Common myeloid progenitor, CD34-positive (primary cell): ENCODE results near the gene NUP153.
A peak's percentile ranks its signal among the peaks of the same experiment; 100 is the strongest.

ENCODE experiments used
- CTCF ChIA-PET: fragments of 350-600 bp; sonication (Branson Sonifier 250); formaldehyde crosslinking; loops from one replicate; lab custom pipeline; 2021; ENCODE audit warnings: antibody characterized with exemption; lab: Charles Lee
- POLR2A ChIA-PET: fragments of 350-600 bp; sonication (Branson Sonifier 250); formaldehyde crosslinking; loops from one replicate; lab custom pipeline; 2021; ENCODE audit warnings: antibody characterized with exemption; lab: Charles Lee
- DNase-seq, 3 donors: peaks; one replicate each; pipeline versions ENCODE4 v3.0.0 to v3.0.0-alpha.2; 2013
- H3K27ac ChIP-seq, 2 experiments: 1 replicate in 1 of 2; 2 replicates in 1 of 2; pipeline ENCODE4 v1.7.0; 2013; ENCODE audit warnings: inconsistent platforms in 2 of 2, low read length in 2 of 2, mild to moderate bottlenecking in 2 of 2, low read depth in 1 of 2, moderate library complexity in 1 of 2; ENCODE audit not compliant: severe bottlenecking in 2 of 2, insufficient read depth in 1 of 2, poor library complexity in 1 of 2
- H3K27me3 ChIP-seq, 5 experiments: replicated peaks in 2 of 5; 1 replicate in 3 of 5; 2 replicates in 2 of 5; pipeline versions ENCODE4 v1.6.1 to v1.7.0; 2013; ENCODE audit warnings: low read length in 4 of 5, mild to moderate bottlenecking in 2 of 5, moderate library complexity in 2 of 5, inconsistent platforms in 1 of 5; ENCODE audit not compliant: insufficient read depth in 5 of 5, control insufficient read depth in 4 of 5
- H3K36me3 ChIP-seq, 4 experiments: 1 replicate in 2 of 4; 2 replicates in 2 of 4; pipeline versions ENCODE4 v1.6.1 to v1.7.0; 2013; ENCODE audit warnings: low read length in 3 of 4, control low read depth in 1 of 4, mild to moderate bottlenecking in 1 of 4; ENCODE audit not compliant: control insufficient read depth in 4 of 4, insufficient read depth in 4 of 4
- H3K4me1 ChIP-seq, 4 experiments: 1 replicate in 3 of 4; 2 replicates in 1 of 4; pipeline versions ENCODE4 v1.6.1 to v1.7.1; 2013; ENCODE audit warnings: low read length in 3 of 4, mild to moderate bottlenecking in 3 of 4, control low read depth in 1 of 4, inconsistent platforms in 1 of 4, moderate library complexity in 1 of 4; ENCODE audit not compliant: control insufficient read depth in 4 of 4, insufficient read depth in 4 of 4; ENCODE audit errors: control extremely low read depth in 1 of 4
- H3K4me3 ChIP-seq, 7 experiments: 1 replicate in 4 of 7; 2 replicates in 3 of 7; pipeline versions ENCODE4 v1.5.1 to v1.7.0; 2013; ENCODE audit warnings: mild to moderate bottlenecking in 7 of 7, low read length in 6 of 7, moderate library complexity in 6 of 7, inconsistent platforms in 2 of 7, low read depth in 2 of 7, control low read depth in 1 of 7; ENCODE audit not compliant: insufficient read depth in 4 of 7, control insufficient read depth in 1 of 7; ENCODE audit errors: extremely low read depth in 1 of 7
- H3K9me3 ChIP-seq, 5 experiments: 1 replicate in 4 of 5; 2 replicates in 1 of 5; pipeline versions ENCODE4 v1.6.1 to v1.7.1; 2013; ENCODE audit warnings: low read length in 4 of 5, mild to moderate bottlenecking in 2 of 5, inconsistent platforms in 1 of 5, low read depth in 1 of 5, moderate library complexity in 1 of 5; ENCODE audit not compliant: control insufficient read depth in 4 of 5, insufficient read depth in 2 of 5; ENCODE audit errors: control extremely low read depth in 1 of 5
- WGBS: methylation state at CpG from one replicate; pipeline ENCODE4 v1.1.5; 2013; ENCODE audit not compliant: insufficient coverage; 5-methylcytosine and 5-hydroxymethylcytosine counted together

NUP153 gene

GRCh38 chr6:17653198-17653882, 53.4 kb downstream of the NUP153 start:
- Histone ChIP-seq H3K36me3 (peaks cover 25 to 78% (median 44%) of the 10 kb centered on the region in 4 experiments), H3K27ac (no peak overlapping the region), H3K27me3 (no peaks in the 10 kb centered on the region), H3K4me1 (peaks cover 0 to 8% (median under 1%) of the 10 kb centered on the region in 4 experiments), H3K4me3 (no peak overlapping the region), H3K9me3 (no peaks in the 10 kb centered on the region)
- no CpG with 5 or more reads among the region's 5 CpGs for WGBS
- POLR2A ChIA-PET, result interaction anchor here (0.7 kb wide), 1 partner anchor 167 kb away, joined by 3 read pairs; no protein-coding TSS in a partner anchor
- CTCF ChIA-PET, result no interaction called here
- DNase-seq, result no peak

- Histone ChIP-seq H3K27me3 (no peaks in the 10 kb centered on the region), H3K27ac (no peak overlapping the region), H3K9me3 (no peaks in the 10 kb centered on the region), H3K36me3 (peaks cover 30 to 76% (median 47%) of the 10 kb centered on the region in 4 experiments), H3K4me1 (peaks cover 0 to 8% (median under 1%) of the 10 kb centered on the region in 4 experiments), H3K4me3 (no peak overlapping the region)
- WGBS, result 100% methylated on average over 1 of the region's 3 CpGs
- POLR2A ChIA-PET, result no interaction called here
- CTCF ChIA-PET, result interaction anchor here (0.7 to 1.7 kb wide), 3 partner anchors 12 to 21 kb away, joined by 3 to 7 read pairs (median 3); no protein-coding TSS in a partner anchor
- peak in 2 of 3 donors; percentile 30 to 58 for DNase-seq
These were observed 55.9 kb downstream of the NUP153 start for GRCh38 chr6:17650656-17651309.

GRCh38 chr6:17648745-17649144, 58.0 kb downstream of the NUP153 start:
- H3K4me1 ChIP-seq, result peaks cover 0 to 8% (median under 1%) of the 10 kb centered on the region in 4 experiments
- H3K36me3 ChIP-seq, result peaks cover 34 to 77% (median 55%) of the 10 kb centered on the region in 4 experiments
- ChIA-PET POLR2A (no interaction called here), CTCF (interaction anchor here (0.8 to 1.6 kb wide), 4 partner anchors 18 to 58 kb away, joined by 3 to 4 read pairs (median 4); partner anchors contain the start of gene NUP153)
- H3K9me3 ChIP-seq, result no peaks in the 10 kb centered on the region
- DNase-seq, result no peak
- WGBS, result no CpG with 5 or more reads among the region's 3 CpGs
- H3K27ac ChIP-seq, result no peak overlapping the region
- no peaks in the 10 kb centered on the region for H3K27me3 ChIP-seq
- H3K4me3 ChIP-seq, result no peak overlapping the region

GRCh38 chr6:17640477-17640917, 66.2 kb downstream of the NUP153 start:
- peaks cover 22 to 80% (median 58%) of the 10 kb centered on the region in 4 experiments for H3K36me3 ChIP-seq
- no peak overlapping the region for H3K27ac ChIP-seq
- no peak overlapping the region for H3K4me3 ChIP-seq
- H3K27me3 ChIP-seq, result no peaks in the 10 kb centered on the region
- H3K4me1 ChIP-seq, result no peaks in the 10 kb centered on the region
- WGBS, result 96% methylated on average over 3 of the region's 3 CpGs
- H3K9me3 ChIP-seq, result peaks cover 0 to 8% (median 0%) of the 10 kb centered on the region in 5 experiments
- CTCF ChIA-PET, result interaction anchor here (0.6 to 1.3 kb wide), 3 partner anchors 9 to 65 kb away, joined by 3 to 5 read pairs (median 3); no protein-coding TSS in a partner anchor
- POLR2A ChIA-PET, result interaction anchor here (0.7 kb wide), 1 partner anchor 515 kb away, joined by 3 read pairs; no protein-coding TSS in a partner anchor
- no peak for DNase-seq

- Histone ChIP-seq H3K4me3 (no peak overlapping the region), H3K36me3 (peaks cover 12 to 74% (median 43%) of the 10 kb centered on the region in 4 experiments), H3K9me3 (peaks cover 0 to 8% (median 0%) of the 10 kb centered on the region in 5 experiments), H3K4me1 (peaks cover under 1 to 11% (median 7%) of the 10 kb centered on the region in 4 experiments), H3K27me3 (no peaks in the 10 kb centered on the region), H3K27ac (no peak overlapping the region)
- ChIA-PET POLR2A (no interaction called here), CTCF (interaction anchor here (1.9 kb wide), 1 partner anchor 12 kb away, joined by 7 read pairs; no protein-coding TSS in a partner anchor)
- no CpG with 5 or more reads among the region's 2 CpGs for WGBS
- DNase-seq, result no peak
These were observed 68.5 kb downstream of the NUP153 start for GRCh38 chr6:17638212-17638715.

GRCh38 chr6:17635568-17635967, 71.2 kb downstream of the NUP153 start:
- Histone ChIP-seq H3K27ac (no peak overlapping the region), H3K36me3 (peaks cover 16 to 78% (median 38%) of the 10 kb centered on the region in 4 experiments), H3K27me3 (no peaks in the 10 kb centered on the region), H3K4me3 (no peak overlapping the region), H3K9me3 (no peaks in the 10 kb centered on the region), H3K4me1 (peaks cover 2 to 17% (median 7%) of the 10 kb centered on the region in 4 experiments)
- CTCF ChIA-PET, result interaction anchor here (1.5 to 1.6 kb wide), 2 partner anchors 8 to 33 kb away, joined by 3 to 4 read pairs; no protein-coding TSS in a partner anchor
- no peak for DNase-seq
- 87% methylated on average over 3 of the region's 4 CpGs for WGBS
- POLR2A ChIA-PET, result no interaction called here
